ENCODE measurements around the gene YIPF4.
"Not testable (repeated sequence)": the region's sequence is repeated elsewhere in the genome, so short reads cannot be mapped to it uniquely, and the experiment has no call there.

Gene YIPF4

GRCh38 chr2:32364290-32364689 is 86.6 kb downstream of the YIPF4 start:
- DNase-seq (ENCODE audit: low read depth in 2 of 3, low spot score in 2 of 3): not testable (repeated sequence)

GRCh38 chr2:32365679-32366078 is 88.0 kb downstream of the YIPF4 start:
- DNase-seq (ENCODE audit: low read depth in 2 of 3, low spot score in 2 of 3): not testable (repeated sequence)

Measured in activated CD8-positive, alpha-beta memory T cell treated with anti-CD3 and anti-CD28 coated beads for 48 hours (primary cell).